Neural crest cell (in vitro differentiated cells): ENCODE data around the gene ADGRV1. TPM values are rescaled to one million over a fixed set of nuclear protein-coding genes. Genes with fewer than 3 reads are reported as not detected.

Experiments
- DNase-seq: peaks from one replicate; pipeline ENCODE4 v3.0.0; 2021; ENCODE audit warnings: low read depth, mixed read lengths, low spot score
- H3K27ac Mint-ChIP-seq: one replicate; pipeline ENCODE4 v1.8.0; 2021; ENCODE audit warnings: mild to moderate bottlenecking, mixed read lengths; ENCODE audit not compliant: unreplicated experiment
- H3K27me3 Mint-ChIP-seq: 2 replicates; pipeline ENCODE4 v1.8.0; 2021; ENCODE audit warnings: low read depth, mild to moderate bottlenecking, mixed read lengths
- H3K36me3 Mint-ChIP-seq: 2 replicates; pipeline ENCODE4 v1.8.0; 2021; ENCODE audit warnings: low read depth, mild to moderate bottlenecking, mixed read lengths
- H3K4me1 Mint-ChIP-seq: 2 replicates; pipeline ENCODE4 v1.8.0; 2021; ENCODE audit warnings: mixed read lengths
- H3K4me3 Mint-ChIP-seq: one replicate; pipeline ENCODE4 v1.8.0; 2021; ENCODE audit warnings: mild to moderate bottlenecking, mixed read lengths
- H3K9me3 Mint-ChIP-seq: 2 replicates; pipeline ENCODE4 v1.8.0; 2021; ENCODE audit warnings: mixed read lengths
- total RNA-seq: library from RNA; stranded (reverse); gene quantifications from 2 replicates; pipeline ENCODE4 v1.2.1, GENCODE V29; 2021
- TF ChIP-seq, protein P1 (sequence below): fragments of 200-600 bp; sonication (generic); conservative IDR thresholded peaks from 2 replicates; pipeline ENCODE4 v1.5.0; 2021; ENCODE audit warnings: antibody characterized with exemption, mild to moderate bottlenecking

ADGRV1 gene
- total RNA-seq, 1 donor from 2014 or later: 43.4 TPM

DNA sequence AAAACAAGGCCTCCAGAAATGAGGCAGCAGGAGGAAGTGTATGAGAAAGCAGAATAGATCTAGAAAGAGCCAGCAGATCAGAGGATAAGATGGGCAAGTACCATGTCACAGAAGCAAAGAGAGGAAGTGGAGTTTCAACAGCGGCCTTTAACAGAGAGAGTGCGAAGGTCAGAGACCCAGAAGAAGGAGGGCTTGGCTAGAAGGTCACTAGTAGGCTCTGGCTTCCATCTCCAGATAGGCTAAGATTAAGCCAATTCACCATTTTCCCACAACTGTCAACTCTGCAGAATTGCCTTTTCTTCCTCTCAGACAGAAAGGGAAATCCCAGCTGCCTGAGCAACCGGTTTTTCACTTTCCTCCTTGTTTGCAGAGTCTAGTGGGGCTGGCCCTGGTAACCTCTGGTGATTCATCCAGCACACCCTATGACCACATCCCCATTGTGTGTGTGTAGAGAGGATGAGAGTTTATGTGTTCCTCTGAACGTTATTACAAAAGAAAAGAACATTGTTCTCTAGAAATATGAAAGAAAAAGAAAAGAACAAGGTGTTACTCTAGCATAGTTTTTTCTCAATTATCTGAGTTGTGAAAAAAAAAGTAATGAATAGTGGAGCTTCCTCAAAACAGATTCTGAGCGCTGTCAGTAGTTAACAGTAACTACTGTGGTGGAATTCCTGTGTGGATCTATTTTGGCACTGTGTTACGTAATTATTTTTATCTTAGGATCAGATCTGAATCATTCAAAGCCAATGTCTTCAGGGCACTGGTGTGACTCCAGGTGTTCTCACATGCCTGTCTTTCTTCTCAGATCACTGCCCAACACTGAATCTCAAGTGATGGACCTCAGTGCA lies 604.2 kb downstream of the ADGRV1 start:
- H3K9me3 Mint-ChIP-seq: peaks cover 2% of the 10 kb centered on the region
- TF ChIP-seq, protein P1, sequence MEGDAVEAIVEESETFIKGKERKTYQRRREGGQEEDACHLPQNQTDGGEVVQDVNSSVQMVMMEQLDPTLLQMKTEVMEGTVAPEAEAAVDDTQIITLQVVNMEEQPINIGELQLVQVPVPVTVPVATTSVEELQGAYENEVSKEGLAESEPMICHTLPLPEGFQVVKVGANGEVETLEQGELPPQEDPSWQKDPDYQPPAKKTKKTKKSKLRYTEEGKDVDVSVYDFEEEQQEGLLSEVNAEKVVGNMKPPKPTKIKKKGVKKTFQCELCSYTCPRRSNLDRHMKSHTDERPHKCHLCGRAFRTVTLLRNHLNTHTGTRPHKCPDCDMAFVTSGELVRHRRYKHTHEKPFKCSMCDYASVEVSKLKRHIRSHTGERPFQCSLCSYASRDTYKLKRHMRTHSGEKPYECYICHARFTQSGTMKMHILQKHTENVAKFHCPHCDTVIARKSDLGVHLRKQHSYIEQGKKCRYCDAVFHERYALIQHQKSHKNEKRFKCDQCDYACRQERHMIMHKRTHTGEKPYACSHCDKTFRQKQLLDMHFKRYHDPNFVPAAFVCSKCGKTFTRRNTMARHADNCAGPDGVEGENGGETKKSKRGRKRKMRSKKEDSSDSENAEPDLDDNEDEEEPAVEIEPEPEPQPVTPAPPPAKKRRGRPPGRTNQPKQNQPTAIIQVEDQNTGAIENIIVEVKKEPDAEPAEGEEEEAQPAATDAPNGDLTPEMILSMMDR: no peak
- DNase-seq: no peak
- H3K4me1 Mint-ChIP-seq: peaks cover 33% of the 10 kb centered on the region
- peak overlapping the region; percentile 75 for H3K27ac Mint-ChIP-seq
- H3K27me3 Mint-ChIP-seq: no peaks in the 10 kb centered on the region
- H3K4me3 Mint-ChIP-seq: peak overlapping the region; percentile 36
- H3K36me3 Mint-ChIP-seq: peaks cover 3% of the 10 kb centered on the region

DNA sequence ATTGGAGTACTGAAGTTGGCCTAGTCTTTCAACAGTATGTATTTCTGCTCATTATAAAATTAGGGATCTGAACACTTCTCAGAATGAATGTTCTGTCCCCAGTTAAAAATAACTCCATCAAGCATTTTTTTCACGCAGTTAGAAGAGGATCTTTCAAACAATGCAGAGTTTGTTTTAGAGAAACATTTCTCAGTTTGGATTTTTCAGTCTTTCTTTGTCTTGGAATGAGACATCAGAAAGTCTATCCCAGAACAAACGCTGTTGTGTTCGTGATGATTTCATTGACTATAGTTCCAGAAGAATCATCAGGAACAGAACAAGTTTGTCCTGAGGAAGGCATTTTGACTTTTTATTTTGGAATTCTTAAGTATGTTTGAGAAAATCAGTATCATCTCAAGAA lies 605.8 kb downstream of the ADGRV1 start:
- no peaks in the 10 kb centered on the region for H3K27me3 Mint-ChIP-seq
- peaks cover 3% of the 10 kb centered on the region for H3K36me3 Mint-ChIP-seq
- H3K4me3 Mint-ChIP-seq: no peak overlapping the region
- H3K27ac Mint-ChIP-seq: peak overlapping the region; percentile 35
- DNase-seq: no peak
- H3K9me3 Mint-ChIP-seq: peaks cover 2% of the 10 kb centered on the region
- TF ChIP-seq, protein P1: no peak
- peaks cover 33% of the 10 kb centered on the region for H3K4me1 Mint-ChIP-seq

DNA sequence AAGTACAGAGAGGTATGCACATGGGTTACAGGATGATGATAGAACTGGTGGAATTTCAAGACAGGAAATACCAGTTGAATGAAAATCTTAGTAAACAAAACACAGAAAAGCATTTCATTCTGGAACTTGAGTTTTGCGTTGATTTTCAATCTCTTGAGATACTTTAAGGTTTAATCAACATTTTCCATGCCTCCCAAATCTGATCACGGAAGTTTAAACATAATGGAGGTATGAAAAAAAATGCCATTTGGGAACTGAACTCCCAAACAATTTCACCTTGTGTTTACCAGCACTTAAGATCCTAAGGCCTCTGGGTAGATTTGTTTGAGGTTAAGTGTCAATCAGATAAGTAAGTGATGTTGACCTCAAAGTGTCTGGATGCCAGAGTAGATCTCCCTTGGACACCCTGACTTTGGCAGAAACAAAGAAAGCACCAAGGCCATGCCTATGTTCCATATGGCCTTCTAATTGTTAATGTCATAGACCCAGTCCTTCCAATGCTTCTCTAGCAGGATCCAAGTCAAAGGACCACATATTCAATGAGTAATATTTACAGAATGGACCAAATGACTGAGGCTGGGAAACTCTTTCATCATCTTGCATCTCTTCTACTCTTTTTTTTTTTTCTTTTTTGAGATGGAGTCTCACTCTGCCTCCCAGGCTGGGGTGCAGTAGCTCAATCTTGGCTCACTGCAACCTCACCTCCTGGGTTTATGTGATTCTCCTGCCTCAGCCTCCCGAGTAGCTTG lies 607.6 kb downstream of the ADGRV1 start:
- no peak overlapping the region for H3K4me3 Mint-ChIP-seq
- H3K36me3 Mint-ChIP-seq: no peaks in the 10 kb centered on the region
- H3K4me1 Mint-ChIP-seq: peaks cover 31% of the 10 kb centered on the region
- peaks cover 2% of the 10 kb centered on the region for H3K9me3 Mint-ChIP-seq
- TF ChIP-seq, protein P1: no peak
- no peak overlapping the region for H3K27ac Mint-ChIP-seq
- DNase-seq: no peak
- no peaks in the 10 kb centered on the region for H3K27me3 Mint-ChIP-seq

DNA sequence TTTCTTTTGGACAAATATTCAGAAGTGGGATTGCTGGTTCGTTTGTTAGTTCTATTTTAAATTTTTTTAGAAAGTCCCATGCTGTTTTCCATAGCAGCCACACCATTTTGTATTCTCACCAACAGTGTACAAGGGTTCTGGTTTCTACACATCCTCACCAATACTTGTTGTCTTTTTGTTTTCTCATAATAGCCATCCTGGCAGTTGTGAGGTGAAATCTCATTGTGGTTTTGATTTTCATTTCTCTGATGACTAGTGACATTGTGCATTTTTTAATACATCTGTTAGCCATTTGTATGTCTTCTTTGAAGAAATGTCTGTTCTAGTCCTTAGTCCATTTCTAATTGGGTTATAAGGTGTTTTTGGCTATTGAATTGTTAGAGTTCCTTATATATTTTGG lies 610.3 kb downstream of the ADGRV1 start:
- peaks cover 14% of the 10 kb centered on the region for H3K4me1 Mint-ChIP-seq
- no peaks in the 10 kb centered on the region for H3K27me3 Mint-ChIP-seq
- no peaks in the 10 kb centered on the region for H3K36me3 Mint-ChIP-seq
- TF ChIP-seq, protein P1: no peak
- no peak overlapping the region for H3K27ac Mint-ChIP-seq
- no peak for DNase-seq
- no peak overlapping the region for H3K4me3 Mint-ChIP-seq
- H3K9me3 Mint-ChIP-seq: peaks cover 2% of the 10 kb centered on the region

DNA sequence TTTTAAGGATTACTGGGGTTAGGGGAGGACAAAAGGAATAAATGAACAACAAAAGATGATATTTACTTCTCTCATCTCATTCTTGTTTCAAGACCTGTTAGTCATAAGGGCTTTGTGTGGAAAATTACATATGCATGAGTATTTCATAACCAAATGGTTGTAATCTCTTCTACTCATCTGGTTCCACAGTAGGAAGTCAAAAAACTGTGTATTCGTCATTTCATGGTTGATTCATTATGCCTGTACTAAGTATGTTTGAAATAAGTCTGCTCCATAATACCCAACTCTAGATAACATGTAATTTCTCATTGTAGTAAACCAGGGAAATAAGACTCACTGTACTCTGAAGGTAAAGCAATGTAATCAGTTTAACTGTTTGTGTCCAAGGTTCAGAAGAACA lies 611.7 kb downstream of the ADGRV1 start:
- no peak overlapping the region for H3K4me3 Mint-ChIP-seq
- no peak overlapping the region for H3K27ac Mint-ChIP-seq
- DNase-seq: no peak
- H3K36me3 Mint-ChIP-seq: no peaks in the 10 kb centered on the region
- H3K9me3 Mint-ChIP-seq: peaks cover 2% of the 10 kb centered on the region
- TF ChIP-seq, protein P1: no peak
- no peaks in the 10 kb centered on the region for H3K27me3 Mint-ChIP-seq
- H3K4me1 Mint-ChIP-seq: peaks cover 9% of the 10 kb centered on the region
